ENCODE data around the gene MPV17L2. TPM values are rescaled to one million over a fixed set of nuclear protein-coding genes. Genes with fewer than 3 reads are reported as not detected.
A peak's percentile ranks its signal among the peaks of the same experiment; 100 is the strongest.

Gene MPV17L2
- total and polyA plus RNA-seq, 2 donors (not counting 3 experiments of a cell fraction or from before 2014, with no cell fraction given) = 13.8 to 27.6 TPM

DNA sequence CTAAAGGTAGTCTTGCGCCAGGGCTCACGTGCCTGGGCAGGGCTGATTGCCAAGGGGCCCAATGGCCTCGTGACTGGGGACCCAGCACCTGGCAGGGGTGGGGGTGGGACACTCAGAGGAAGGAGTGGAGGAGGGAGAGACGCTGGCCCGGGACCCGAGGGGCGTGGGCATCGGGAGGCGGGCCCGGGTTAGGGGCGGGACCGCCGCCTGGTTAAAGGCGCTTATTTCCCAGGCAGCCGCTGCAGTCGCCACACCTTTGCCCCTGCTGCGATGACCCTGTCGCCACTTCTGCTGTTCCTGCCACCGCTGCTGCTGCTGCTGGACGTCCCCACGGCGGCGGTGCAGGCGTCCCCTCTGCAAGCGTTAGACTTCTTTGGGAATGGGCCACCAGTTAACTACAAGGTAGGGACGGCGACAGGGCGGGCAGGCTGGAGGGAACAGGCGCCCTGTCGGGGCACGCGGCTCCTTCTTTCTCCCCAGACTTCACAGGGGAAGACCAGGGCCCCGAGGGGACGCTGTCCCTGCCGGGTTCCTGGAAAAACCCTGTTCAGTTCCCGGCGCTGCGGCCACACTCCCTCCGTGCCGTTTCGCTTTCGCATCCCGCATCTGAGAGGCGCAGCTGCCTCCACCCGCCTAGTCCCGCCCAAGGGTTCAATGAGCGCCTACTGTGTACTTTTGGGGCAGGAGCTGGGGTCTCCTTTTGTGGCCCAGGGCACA, 19.3 kb upstream of the MPV17L2 start, which contains the start of gene IFI30:
IFI30 (plus strand) TSS at position 242 of the 717 bp plus-strand sequence; CDS start at position 271, 29 bp downstream.
- DNase-seq (ENCODE audit: low read depth, low spot score) (peak; percentile 37), FAIRE-seq (no peak)
- intact Hi-C loops (cut with micrococcal nuclease) (no loop called here), dilution Hi-C loops (cut with MboI; ENCODE audit: extremely low pct_ligation_motif_present, low sequenced_read_pairs) (no loop called here)
- H3K9me1 ChIP-seq (replicated peaks; ENCODE audit: control insufficient read depth, extremely low read depth, insufficient read depth, low read length) = no peaks in the 10 kb centered on the region
- H4K20me1 ChIP-seq (replicated peaks; ENCODE audit: control insufficient read depth, extremely low read depth, insufficient read depth, low read length) = no peaks in the 10 kb centered on the region
- H3K4me1 ChIP-seq (ENCODE audit: control insufficient read depth, extremely low read depth, insufficient read depth, low read length) = peaks cover 3% of the 10 kb centered on the region
- H3K9me3 ChIP-seq (replicated peaks; ENCODE audit: control insufficient read depth, insufficient read depth, low read length) = no peaks in the 10 kb centered on the region
- H3K36me3 ChIP-seq (ENCODE audit: control insufficient read depth in 2 of 2, extremely low read depth in 1 of 2, insufficient read depth in 2 of 2, low read length in 2 of 2) = peaks cover under 1 to 5% of the 10 kb centered on the region in 2 experiments
- no peak within 1 kb of the TSS for H3K27ac ChIP-seq (ENCODE audit: insufficient read depth, low read depth, low read length)
- no peak for TF ChIP-seq JUN (IDR thresholded peaks at IDR 0.05; ENCODE audit: borderline replicate concordance, insufficient read depth, insufficient read length, low read depth)
- TF ChIP-seq POLR2AphosphoS5 (IDR thresholded peaks at IDR 0.05; ENCODE audit: insufficient read depth, low read depth, low read length) = no peak
- TF ChIP-seq, protein P1, sequence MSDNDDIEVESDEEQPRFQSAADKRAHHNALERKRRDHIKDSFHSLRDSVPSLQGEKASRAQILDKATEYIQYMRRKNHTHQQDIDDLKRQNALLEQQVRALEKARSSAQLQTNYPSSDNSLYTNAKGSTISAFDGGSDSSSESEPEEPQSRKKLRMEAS (IDR thresholded peaks at IDR 0.05; ENCODE audit: insufficient read depth, insufficient read length) = no peak
- no peak for TF ChIP-seq GATA2 (IDR thresholded peaks at IDR 0.05; ENCODE audit: insufficient read depth, insufficient read length, low read depth, low read length)
- TF ChIP-seq, protein P2, sequence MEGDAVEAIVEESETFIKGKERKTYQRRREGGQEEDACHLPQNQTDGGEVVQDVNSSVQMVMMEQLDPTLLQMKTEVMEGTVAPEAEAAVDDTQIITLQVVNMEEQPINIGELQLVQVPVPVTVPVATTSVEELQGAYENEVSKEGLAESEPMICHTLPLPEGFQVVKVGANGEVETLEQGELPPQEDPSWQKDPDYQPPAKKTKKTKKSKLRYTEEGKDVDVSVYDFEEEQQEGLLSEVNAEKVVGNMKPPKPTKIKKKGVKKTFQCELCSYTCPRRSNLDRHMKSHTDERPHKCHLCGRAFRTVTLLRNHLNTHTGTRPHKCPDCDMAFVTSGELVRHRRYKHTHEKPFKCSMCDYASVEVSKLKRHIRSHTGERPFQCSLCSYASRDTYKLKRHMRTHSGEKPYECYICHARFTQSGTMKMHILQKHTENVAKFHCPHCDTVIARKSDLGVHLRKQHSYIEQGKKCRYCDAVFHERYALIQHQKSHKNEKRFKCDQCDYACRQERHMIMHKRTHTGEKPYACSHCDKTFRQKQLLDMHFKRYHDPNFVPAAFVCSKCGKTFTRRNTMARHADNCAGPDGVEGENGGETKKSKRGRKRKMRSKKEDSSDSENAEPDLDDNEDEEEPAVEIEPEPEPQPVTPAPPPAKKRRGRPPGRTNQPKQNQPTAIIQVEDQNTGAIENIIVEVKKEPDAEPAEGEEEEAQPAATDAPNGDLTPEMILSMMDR (IDR thresholded peaks at IDR 0.05; ENCODE audit: extremely low read depth in 1 of 2, insufficient read depth in 1 of 2, low read depth in 1 of 2, low read length in 2 of 2) = no peak
- no peak for TF ChIP-seq MYC (IDR thresholded peaks at IDR 0.05; ENCODE audit: low read depth, low read length)
- no peak for TF ChIP-seq POLR2A (IDR thresholded peaks at IDR 0.05; ENCODE audit: low read depth, low read length)
- no peak for TF ChIP-seq EZH2 (IDR thresholded peaks at IDR 0.05; ENCODE audit: borderline replicate concordance, low read depth, low read length, severe bottlenecking)
- no peak for TF ChIP-seq FOS (IDR thresholded peaks at IDR 0.05; ENCODE audit: borderline replicate concordance, insufficient read depth, low read length)
- peak within 1 kb of the TSS; percentile 30 to 59 (median 59) for H3K4me3 ChIP-seq (replicated peaks in 1 of 3; ENCODE audit: insufficient read depth in 1 of 3, low read depth in 1 of 3, low read length in 3 of 3)
- peak within 1 kb of the TSS; percentile 94 for H2AFZ ChIP-seq (ENCODE audit: low read depth, low read length)
- no TSS peak for BruUV-seq (replicated peaks)
- H3K4me2 ChIP-seq (ENCODE audit: insufficient read depth, low read length) = peak within 1 kb of the TSS; percentile 66
- ChIA-PET CTCF (interaction anchor here (0.9 to 1.5 kb wide), 2 partner anchors 10 to 60 kb away, joined by 3 to 14 read pairs; no protein-coding TSS in a partner anchor), POLR2A (no interaction called here)
- peaks cover 0 to 2% of the 10 kb centered on the region in 2 experiments for H3K27me3 ChIP-seq (ENCODE audit: control insufficient read depth in 2 of 2, insufficient read depth in 2 of 2, low read length in 2 of 2)
- H3K9ac ChIP-seq (replicated peaks; ENCODE audit: extremely low read depth, insufficient read depth, low read length) = no peak within 1 kb of the TSS
- H3K79me2 ChIP-seq (ENCODE audit: control insufficient read depth, insufficient read depth, low read length) = no peaks in the 10 kb centered on the region
